Measurements from ENCODE around the gene CYGB. TPM values are rescaled to one million over a fixed set of nuclear protein-coding genes. Genes with fewer than 3 reads are reported as not detected.

CYGB gene
- total RNA-seq, 3 donors from 2014 or later, result 5.9 to 37.4 (median 27.2) TPM

- H3K36me3 ChIP-seq, result no peaks in the 10 kb centered on the region
- H3K4me3 ChIP-seq, result no peak overlapping the region
- no peaks in the 10 kb centered on the region for H3K9me3 ChIP-seq
- TF ChIP-seq, protein P1, sequence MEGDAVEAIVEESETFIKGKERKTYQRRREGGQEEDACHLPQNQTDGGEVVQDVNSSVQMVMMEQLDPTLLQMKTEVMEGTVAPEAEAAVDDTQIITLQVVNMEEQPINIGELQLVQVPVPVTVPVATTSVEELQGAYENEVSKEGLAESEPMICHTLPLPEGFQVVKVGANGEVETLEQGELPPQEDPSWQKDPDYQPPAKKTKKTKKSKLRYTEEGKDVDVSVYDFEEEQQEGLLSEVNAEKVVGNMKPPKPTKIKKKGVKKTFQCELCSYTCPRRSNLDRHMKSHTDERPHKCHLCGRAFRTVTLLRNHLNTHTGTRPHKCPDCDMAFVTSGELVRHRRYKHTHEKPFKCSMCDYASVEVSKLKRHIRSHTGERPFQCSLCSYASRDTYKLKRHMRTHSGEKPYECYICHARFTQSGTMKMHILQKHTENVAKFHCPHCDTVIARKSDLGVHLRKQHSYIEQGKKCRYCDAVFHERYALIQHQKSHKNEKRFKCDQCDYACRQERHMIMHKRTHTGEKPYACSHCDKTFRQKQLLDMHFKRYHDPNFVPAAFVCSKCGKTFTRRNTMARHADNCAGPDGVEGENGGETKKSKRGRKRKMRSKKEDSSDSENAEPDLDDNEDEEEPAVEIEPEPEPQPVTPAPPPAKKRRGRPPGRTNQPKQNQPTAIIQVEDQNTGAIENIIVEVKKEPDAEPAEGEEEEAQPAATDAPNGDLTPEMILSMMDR (IDR thresholded peaks at IDR 0.05), result no peak
- no peak for TF ChIP-seq POLR2A (IDR thresholded peaks at IDR 0.05)
- peaks cover 6 to 7% of the 10 kb centered on the region in 2 donors for H3K4me1 ChIP-seq
- H3K27ac ChIP-seq, result no peak overlapping the region
- no peaks in the 10 kb centered on the region for H3K27me3 ChIP-seq
- DNase-seq (ENCODE audit: low spot score in 2 of 2), result no peak
- intact Hi-C loops (cut with DNase I; ENCODE audit: low total_unique reads), result no loop called here
These were observed 8.5 kb upstream of the CYGB start for GRCh38 chr17:76545918-76546555.

GRCh38 chr17:76544546-76545365 lies 7.2 kb upstream of the CYGB start:
- Histone ChIP-seq H3K4me3 (no peak overlapping the region), H3K9me3 (no peaks in the 10 kb centered on the region), H3K27me3 (no peaks in the 10 kb centered on the region), H3K27ac (peak overlapping the region; percentile 40 to 57), H3K4me1 (peaks cover 3 to 12% of the 10 kb centered on the region in 2 donors), H3K36me3 (no peaks in the 10 kb centered on the region)
- intact Hi-C loops (cut with DNase I; ENCODE audit: low total_unique reads), result no loop called here
- peak in 1 of 3 donors; percentile 42 for TF ChIP-seq POLR2AphosphoS5 (IDR thresholded peaks at IDR 0.05)
- TF ChIP-seq, protein P1 (IDR thresholded peaks at IDR 0.05), result no peak
- no peak for DNase-seq (ENCODE audit: low spot score in 2 of 2)

DNA sequence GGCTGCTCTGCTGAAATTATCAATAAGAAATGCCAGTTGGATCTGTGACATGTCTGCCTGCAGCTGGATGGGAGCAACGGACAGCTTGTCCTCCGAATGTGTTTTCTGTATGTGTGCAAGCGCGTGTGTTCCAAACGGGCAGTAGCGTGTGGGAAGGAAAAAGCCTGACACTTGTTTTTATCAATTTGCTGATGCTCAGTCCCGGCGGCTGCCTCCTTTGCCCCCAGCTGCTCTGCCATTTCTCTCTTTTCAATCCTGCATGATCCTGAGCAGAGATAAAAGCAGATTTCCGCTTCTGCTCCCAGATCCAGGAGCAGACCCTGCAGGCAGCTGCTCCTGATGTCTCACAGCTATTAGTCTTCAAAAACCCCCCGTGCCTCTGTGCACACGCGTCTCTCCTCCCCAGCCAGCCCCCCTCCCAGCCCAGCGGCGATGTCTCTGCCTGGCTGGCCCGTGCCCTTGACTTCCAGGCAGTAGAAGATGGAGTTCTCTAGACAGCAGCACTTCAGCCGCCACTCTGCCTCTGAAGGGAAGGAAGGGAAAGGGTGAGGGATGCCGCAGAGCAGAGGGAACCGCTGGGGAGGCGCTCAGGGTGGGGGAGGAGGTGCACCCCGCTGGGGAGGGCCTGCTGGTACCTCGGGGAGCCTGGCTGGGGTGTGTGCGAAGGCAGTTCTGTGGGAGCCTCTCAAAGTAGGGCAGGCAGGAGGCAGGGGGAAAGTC lies 6.5 kb upstream of the CYGB start:
- TF ChIP-seq, protein P1 (IDR thresholded peaks at IDR 0.05), result no peak
- TF ChIP-seq POLR2AphosphoS5 (IDR thresholded peaks at IDR 0.05) (no peak), POLR2A (IDR thresholded peaks at IDR 0.05) (no peak)
- Histone ChIP-seq H3K27me3 (no peaks in the 10 kb centered on the region), H3K4me3 (no peak overlapping the region), H3K27ac (peak overlapping the region in 1 of 2 donors; percentile 50), H3K9me3 (no peaks in the 10 kb centered on the region), H3K4me1 (peaks cover 3 to 12% of the 10 kb centered on the region in 2 donors), H3K36me3 (no peaks in the 10 kb centered on the region)
- intact Hi-C loops (cut with DNase I; ENCODE audit: low total_unique reads), result no loop called here
- no peak for DNase-seq (ENCODE audit: low spot score in 2 of 2)

DNA sequence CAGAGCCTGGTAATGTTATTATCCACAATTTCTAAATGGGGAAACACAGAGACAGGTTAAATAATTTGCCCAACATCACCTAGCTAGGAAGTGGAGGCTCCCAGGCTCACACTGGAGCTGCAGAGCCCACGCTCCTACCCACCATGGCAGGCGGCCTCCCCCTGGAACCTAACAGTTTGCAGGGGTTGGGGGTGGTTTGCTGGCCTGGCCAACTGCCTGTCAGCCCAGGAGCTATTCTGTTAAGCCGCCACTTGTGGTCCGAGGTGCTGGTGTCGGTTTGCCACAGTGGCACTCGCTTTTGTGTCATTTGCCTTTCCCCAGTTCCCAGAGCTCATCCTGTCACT lies 5.9 kb upstream of the CYGB start:
- TF ChIP-seq, protein P1 (IDR thresholded peaks at IDR 0.05), result no peak
- no peak for TF ChIP-seq POLR2A (IDR thresholded peaks at IDR 0.05)
- TF ChIP-seq POLR2AphosphoS5 (IDR thresholded peaks at IDR 0.05), result no peak
- intact Hi-C loops (cut with DNase I; ENCODE audit: low total_unique reads), result no loop called here
- no peak for DNase-seq (ENCODE audit: low spot score in 2 of 2)
- Histone ChIP-seq H3K4me3 (no peak overlapping the region), H3K9me3 (no peaks in the 10 kb centered on the region), H3K4me1 (peaks cover 3 to 12% of the 10 kb centered on the region in 2 donors), H3K27me3 (no peaks in the 10 kb centered on the region), H3K27ac (no peak overlapping the region), H3K36me3 (no peaks in the 10 kb centered on the region)

DNA sequence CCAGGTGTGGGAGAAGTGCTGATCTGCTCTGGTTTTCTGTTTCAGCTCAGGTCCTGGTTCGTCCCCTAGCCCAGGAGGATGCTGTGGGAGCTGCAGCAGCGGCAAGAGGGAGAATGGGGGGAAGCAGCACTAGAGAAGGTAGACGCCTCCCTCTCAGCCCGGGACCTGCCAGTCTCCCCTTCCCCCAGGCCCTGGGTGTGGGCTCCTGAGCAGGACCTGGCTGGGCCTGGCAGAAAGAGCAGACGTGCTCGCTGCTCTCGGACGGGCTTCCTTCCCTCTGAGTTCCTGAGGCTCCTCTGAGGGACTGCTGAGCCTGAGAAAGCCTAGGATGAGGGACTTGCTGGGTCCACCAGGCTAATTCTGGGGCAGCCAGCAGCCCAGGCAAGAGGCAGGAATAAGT lies 5.5 kb upstream of the CYGB start:
- Histone ChIP-seq H3K4me1 (peaks cover 3 to 12% of the 10 kb centered on the region in 2 donors), H3K27me3 (peaks cover 0 to 3% of the 10 kb centered on the region in 2 donors)

More for the DNA sequence above, 5.5 kb upstream of the CYGB start:
- TF ChIP-seq POLR2A (IDR thresholded peaks at IDR 0.05) (no peak), POLR2AphosphoS5 (IDR thresholded peaks at IDR 0.05) (no peak)
- TF ChIP-seq, protein P1 (IDR thresholded peaks at IDR 0.05), result no peak
- H3K9me3 ChIP-seq, result no peaks in the 10 kb centered on the region
- intact Hi-C loops (cut with DNase I; ENCODE audit: low total_unique reads), result no loop called here
- no peak overlapping the region for H3K4me3 ChIP-seq
- DNase-seq (ENCODE audit: low spot score in 2 of 2), result no peak
- H3K27ac ChIP-seq, result no peak overlapping the region
- H3K36me3 ChIP-seq, result no peaks in the 10 kb centered on the region
